ENCODE measurements around the gene STARD13.

Gene STARD13

DNA sequence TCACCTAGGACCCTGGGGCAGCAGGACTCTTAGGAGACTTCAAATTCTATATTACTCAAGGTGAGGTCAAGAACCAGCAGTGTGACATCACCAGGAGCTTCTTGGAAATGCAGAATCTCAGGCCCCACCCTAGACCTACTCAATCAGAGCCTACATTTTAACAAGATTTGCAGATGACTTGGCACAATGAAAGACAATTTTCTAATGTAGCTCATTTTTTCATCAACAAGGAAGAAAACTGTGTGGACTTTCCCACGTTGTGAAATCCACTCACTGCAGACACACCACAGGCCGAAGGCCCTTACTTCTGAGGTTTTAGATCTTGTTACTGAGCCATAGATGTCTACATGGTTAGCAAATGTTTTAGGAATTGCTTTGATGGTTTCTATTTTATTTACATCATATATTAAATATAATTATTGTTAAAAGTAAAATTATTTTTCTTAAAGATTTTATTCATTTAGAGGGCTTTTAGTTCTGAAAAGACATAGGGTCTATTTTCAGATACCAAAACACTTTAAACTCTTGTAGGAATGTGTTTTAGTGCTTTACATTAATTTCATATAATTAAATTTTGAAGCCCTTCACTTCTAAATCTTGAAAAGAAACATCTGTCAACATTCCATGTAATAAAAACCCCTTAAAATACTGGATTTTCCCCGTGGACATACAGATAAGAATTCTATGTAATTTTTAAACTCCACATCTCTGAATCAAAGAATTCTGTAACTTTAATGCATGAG lies 18.5 kb upstream of the STARD13 start:
- DNase-seq: no peak

DNA sequence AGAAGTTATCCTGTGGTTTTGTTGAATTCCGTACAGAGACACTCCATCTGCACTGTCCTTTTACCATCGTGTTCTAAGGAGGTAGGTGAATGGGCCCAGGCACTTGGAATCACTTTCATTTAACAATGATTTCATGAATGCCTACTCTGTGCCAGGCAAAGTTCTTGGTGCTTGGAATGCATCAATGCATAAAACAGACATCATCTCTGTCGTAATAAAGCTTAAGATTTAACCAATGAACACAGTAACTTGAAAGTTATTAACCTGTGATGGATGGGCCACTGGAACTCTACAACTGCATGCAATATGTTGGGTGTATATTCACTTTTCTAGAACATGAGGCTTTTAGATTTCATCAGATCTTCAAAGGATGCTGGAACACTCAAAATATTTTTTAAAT lies 14.1 kb upstream of the STARD13 start:
- DNase-seq: no peak

DNA sequence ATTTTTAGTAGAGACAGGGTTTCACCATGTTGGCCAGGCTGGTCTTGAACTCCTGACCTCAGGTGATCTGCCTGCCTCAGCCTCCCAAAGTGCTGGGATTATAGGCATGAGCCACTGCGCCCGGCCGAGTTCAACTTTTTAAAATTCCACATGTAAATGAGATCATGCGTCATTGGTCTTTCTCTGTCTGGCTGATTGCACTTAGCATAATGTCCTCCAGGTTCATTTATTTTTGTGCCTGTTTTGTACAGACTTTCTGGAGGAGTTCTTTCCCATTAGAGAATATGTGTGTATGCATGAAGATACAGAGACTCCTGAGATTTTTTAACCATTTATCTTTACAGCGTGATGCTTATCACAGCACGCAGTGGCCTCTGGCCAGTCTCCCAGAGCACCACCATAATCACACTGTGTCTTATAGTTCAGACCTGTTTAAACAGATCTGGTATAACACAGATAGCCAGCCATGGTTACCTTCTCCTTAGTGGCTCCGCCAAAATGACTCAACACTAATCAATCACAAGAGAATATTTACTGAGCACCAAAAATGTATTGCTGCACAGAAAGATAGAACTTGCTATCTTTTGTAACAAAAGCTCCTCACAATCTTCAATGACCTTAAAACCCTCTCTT lies 11.4 kb upstream of the STARD13 start:
- no peak for DNase-seq

DNA sequence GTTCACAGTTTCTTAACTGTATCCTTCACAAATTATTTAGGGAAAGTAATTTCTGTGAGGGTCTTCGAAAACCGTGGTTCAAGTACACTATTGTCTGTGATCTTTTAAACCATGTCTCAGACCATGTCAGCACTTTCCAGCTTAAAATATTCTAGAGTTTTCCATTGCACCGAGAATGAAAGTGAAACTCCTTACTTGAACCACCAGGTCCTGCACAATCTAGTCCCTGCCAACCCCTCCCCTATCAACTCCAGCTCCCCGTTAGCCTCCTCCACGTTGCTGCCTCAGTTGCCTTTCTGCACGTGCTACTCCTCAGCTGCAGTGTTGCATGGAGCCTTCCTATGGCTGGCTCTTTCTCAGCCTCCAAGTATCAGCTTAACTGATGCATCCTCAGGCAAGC lies 7.2 kb upstream of the STARD13 start:
- no peak for DNase-seq

DNA sequence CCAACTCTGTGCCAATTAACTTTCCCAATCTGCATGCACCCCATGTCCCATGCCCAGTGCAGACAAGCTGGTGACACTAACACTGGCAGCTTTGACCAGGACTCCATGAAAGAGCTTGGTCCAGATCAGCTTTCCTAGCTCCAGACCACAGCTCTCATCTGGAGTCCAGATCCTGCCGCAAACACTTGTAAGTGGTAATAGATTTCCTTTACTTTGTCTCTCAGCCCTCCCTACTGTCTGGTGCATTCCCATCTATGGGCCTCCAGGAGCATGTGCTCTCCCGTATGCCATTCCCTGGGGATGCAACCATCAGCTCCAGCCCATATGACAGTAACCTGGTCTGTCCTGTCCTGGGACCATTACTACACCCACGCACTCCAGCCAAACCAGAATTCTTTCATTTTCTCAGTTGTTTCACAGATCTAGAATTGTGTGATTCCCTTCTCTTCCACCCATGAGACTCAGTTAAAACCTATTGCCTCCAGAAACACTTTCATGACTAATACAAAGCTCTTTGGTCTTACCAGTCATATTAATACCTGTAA lies 4.9 kb upstream of the STARD13 start:
- no peak for DNase-seq

DNA sequence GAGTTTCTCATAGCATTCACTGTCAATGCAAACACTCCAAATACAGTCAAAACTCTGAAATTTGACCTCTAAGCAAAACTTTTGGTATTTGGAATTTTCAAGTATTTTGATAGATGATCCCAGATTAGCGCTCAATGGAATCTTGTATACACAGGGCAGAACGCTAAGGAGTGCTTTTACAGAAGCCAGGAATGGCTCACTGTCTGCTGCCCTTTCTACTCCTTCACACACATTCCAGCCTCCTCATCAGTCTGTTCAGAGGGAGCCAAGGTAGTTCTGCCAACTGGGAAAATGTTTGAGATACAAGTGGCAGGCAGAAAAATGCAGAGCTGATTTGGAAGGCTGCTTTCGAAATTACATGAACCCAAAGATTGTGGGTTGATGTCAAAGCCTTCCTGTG lies 4.4 kb upstream of the STARD13 start:
- DNase-seq: no peak

DNA sequence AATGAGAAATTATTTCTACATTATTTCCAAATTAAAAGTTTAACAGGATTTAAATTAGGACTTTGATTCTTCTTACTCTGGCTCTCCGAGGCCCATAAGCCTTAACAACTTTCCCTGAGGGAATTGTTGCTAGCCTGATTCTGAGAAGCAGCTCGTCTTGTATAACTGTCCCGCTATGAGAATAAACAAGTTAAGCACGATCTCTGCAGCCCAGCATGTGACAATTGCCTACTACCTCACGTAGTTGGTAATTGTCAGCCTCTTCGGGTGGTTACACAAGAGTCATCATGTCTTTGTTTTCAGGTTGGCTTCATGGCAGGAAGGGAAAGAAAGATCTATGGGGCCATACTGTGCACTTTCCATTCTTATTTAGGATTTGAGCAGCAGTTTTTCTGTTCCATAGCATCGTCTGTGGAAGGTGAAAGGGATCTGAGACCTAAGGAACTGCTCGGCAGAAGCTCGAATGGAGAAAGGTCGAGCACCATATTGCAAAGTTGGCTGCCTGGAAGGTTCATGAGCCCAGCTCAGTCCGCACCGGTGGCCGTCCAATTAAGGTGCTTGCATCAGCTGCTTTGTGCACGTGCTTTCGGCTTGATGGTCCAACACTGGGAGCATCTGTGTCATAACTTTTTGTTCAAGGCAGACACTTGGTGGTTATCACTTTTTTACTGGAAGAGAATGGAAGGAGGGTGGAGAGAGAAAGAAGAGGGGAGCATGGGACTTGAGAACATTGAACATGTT lies 1.8 kb upstream of the STARD13 start:
- no peak for DNase-seq

DNA sequence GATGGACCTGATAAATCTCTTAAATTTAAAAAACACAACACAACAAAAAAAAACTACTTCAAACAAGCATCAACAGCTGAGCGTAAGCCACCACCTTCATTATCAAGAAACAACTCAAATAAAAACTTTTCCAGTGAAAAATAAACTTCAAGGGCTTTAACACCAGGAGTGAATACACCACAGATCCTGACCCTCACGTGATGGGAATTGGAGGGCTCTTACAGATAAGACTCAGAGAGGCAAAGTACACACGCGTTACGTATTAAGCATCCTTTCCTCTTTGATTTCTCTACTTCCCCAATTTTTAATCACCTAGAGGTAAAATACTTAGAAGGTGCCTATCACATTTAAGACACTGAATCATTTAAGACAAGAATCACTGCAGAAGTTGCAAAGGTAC lies 573 bp upstream of the STARD13 start:
- DNase-seq: no peak

DNA sequence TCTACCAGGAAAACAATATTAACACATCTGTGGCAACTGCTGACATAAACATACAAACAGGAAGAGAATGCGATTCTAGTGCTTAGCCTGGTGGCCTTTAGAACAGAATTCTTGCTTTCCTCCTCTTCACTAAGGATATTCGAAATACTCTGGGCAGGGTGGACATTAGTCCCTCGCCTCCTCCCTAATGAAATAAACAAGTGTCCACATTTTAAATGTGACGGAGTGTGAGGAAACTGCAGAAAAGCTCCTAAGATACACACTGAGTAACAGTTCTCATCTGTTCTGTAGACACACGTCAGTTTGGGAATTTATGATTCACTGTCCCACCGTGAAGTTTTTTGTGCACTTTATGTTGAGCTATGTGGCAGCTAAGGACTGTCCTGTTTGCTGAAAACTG lies 639 bp downstream of the STARD13 start:
- DNase-seq: no peak

DNA sequence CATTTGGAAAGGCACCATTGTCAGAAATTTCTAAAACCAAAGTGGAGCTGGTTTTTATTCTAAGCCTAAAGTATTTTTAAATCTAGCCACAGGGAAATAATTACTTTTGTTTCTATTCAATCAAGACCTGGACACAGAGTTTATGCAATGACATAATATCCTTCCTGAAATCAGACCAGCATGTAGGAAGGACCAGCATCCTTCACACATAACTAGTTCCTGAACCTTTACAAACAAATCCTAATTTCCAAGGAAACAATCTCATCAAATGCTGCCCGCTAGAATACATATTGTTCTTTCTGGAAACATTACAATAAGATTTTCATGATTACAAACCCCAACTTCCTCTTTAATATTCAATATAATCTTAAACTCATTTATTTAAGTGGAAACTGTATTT lies 1.5 kb downstream of the STARD13 start:
- DNase-seq: no peak

DNA sequence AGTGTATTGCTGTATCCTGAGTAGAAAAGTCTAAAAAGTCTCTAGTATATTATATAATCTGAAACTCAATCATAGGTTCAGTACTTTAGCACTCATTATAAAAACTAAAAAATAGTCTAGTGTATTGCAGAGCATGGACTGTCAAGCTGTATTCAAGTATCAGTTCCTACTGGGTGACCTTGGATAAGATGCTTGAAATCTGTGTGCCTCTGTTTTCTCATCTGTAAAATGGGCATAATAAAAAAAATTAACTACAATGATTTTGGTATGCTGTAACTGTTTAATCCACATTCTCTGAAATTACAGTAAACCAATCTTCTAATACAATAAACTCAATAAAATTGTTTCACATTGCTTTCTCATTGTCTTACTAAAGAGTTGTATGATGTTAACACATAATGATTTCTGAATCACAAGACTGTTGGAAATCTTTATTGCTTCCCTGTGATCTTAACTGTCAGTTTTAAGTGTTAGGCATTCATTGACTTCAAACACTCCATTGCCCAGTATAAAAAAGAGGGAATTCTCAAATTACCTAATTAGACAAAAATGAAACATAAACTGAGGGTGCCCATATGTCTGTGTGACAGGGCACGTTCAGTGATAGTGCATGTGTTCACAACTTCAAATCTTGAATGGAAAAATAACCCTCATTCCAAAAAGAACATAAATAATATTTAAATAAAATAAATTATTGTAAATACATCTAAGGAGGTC lies 2.2 kb downstream of the STARD13 start:
- DNase-seq: no peak

DNA sequence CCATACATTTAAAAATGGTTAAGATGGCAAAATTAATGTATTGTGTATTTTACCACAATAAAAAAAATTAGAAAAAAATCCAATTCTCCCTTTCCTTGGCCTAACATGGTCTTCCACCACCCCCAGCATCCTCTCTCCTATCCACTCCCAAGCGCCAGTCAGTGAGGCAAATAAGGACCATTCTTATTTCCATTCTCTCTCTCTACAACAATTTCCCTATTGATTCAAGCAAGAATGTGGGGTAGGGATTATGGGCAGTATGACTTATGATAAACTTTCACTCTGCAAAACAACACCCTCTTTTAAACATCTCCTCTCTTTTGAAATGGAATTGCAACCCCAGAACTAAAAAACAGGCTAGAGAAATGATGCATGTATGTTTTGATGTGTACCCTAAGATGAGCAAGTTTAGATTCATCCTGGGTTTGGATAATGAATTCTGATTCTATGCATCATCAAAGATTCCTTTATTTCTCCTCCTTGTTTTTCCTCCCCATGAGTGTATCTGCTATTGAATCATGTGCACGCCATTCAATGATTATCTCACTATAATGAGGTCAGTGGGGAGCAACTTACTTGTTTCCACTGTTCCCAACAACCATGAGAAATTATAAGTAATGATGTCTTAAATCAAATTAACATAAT lies 3.5 kb downstream of the STARD13 start:
- no peak for DNase-seq

DNA sequence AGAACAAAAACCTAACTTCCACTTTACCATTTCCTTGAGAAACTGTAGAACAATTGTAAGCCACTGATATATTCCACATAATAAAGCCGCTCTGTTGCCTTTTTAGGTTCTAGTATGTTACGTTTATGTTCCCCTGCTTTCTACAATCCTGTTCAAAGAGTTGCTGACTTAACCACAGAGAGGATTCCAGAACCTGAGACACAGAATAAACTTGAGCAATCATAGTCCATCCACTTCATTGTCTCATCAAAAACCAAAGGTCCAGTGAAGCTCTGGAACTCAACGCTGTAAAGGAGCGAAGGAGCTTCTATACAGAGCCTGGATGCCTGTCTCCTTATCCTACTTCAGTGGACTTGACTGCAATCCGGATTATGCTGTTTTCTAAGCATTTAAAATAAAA lies 4.6 kb downstream of the STARD13 start:
- no peak for DNase-seq

DNA sequence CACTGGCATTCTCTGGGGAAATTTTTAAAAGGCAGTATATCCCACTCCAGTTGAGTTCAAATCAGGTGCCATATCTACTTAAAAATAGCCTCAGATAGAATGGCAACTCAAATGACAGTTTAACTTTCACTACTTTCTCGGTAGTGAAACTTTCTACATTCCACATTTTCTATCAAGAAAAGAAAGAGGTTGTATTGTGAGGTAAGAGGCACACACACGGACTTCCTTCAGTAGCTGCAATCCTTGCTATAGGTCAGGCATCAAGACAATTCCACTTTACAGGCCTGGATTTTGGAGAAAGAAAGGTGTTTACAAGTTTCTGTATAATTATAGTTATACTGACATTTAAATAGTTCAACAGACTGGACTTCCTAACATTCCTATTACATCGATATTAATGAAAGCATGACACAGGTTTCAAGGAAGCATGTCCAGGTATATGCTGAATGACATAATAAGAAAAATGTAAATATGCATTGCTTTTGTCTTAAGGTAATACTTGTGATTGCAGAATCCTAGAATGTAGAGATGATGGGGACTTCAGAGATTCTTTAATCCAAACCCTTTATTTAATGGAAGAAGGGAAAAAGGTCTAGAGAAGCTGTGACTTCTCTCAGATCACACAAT lies 5.2 kb downstream of the STARD13 start:
- DNase-seq: no peak

DNA sequence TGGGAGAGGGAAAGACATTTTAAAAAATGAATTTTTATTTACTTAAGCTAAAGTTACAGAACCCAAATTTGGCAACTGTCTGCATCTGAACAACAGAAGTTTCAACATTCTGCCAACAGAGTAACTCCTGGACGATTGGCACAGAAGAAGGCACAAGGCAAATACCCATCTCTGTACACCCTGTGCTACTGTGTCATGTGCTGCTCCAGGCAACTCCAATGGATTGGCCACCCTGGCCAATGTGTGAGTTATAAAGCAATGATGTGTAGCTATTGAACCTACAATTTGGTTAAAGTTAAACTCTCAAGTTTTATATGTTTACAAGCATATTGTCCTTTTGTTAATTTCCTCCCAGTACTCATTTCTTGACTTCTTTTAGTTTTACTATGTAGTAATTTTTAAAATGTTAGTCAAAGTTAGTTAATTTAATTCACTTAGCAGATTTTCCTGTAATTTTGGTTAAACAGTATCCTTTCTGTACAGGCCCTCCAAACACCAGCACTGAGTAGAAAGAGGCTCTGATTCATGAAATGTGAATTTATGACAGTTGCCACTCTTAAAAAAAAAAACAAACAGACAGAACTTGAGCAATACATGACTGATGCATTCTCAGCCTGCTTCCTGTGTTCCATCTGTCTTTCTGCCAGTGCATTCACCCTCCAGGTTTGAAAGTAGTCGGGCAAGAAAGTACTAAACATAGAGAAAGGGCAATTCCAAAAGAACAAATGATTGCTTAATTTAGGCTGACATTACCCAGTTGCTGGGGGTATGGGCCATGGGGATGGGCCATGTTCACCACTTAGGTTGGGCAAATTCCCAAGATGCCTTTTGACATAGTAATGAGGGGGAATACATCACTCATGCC lies 5.9 kb downstream of the STARD13 start:
- no peak for DNase-seq

DNA sequence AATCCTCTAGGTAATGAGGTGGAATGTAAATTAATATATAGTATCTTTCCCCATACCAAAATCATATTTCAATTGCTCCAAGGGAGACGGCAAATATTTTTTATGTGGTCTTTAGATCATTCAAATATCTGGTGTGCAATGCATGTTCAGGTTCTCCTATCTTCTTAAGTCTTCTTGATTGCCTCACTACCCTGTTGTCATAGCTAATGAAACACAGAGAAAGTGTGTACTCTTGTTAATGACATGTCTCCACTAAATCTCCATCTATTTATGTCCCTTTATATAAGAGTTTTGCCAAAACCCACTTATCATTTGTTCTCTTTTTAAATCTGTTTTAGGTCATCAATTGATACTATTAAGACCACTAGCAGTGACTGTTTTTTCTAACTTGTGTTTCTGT lies 6.6 kb downstream of the STARD13 start:
- no peak for DNase-seq

DNA sequence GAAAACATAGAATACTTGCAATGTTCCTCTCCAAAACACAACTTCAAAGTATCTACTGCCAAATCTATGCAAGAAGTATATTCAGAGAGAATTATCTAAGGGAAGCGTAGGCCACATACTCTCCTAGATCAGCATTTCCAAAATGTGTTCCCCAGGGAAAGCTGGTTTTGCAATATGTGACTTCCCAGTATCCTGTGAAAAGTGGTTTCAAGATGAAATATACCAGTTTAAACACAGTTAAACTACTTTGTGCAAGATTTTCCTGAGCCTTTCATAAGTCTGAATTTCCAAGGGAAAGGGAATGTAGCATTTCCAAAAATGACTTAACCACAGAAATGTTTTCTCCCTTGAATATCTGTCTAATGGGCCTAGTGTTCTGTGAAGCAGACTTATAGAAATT lies 7.6 kb downstream of the STARD13 start:
- DNase-seq: no peak

DNA sequence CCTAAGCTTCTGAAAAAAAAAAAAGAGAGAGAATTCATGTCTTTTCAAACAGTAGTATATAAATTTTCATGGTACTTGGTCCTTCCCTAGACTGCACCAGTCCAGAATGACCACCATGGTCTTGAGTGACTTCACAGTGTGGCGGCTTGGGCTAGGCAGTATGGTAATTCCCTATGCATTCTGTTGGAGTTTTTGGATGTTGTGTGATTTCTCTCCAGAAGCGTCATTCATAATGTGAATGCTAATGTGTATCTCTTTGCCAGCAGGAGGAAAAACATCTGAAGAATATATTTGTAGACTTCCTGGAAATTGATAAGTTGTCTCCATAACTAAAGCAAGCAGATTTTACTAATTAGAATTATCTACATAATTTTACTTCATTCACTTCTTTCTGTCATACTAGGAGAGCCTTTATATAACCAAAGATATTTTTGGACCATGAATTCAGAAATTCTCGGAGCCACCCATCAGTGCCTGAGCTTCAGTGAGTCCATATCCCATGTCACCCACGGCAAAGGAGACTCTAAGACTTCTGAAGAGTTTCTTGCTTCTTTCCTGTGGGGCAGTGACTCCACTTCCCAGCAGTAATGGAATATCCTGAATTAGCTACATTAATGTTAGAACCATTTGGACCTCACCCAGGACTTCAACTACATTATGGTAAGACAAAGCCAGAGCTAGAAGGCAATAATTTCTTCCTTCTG lies 8.4 kb downstream of the STARD13 start:
- DNase-seq: no peak

DNA sequence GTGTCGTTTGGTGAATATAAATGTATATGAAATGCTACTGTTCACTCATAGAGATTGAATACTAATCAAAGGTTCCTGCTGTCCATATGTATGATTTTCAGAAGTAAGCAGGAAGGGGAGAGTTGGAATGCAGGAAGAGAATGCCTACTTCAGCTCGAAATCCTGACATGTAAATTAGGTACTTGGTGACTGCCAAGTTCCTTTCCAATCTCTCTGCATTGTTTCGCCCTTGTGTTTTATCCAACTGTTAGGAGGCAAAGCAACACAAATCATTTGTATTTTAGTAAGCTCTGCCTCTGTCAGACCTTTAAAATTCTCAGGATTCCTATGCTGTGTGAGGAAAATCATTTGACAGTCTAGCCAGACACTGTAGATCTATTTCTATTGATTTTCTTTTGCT lies 9.0 kb downstream of the STARD13 start:
- no peak for DNase-seq

DNA sequence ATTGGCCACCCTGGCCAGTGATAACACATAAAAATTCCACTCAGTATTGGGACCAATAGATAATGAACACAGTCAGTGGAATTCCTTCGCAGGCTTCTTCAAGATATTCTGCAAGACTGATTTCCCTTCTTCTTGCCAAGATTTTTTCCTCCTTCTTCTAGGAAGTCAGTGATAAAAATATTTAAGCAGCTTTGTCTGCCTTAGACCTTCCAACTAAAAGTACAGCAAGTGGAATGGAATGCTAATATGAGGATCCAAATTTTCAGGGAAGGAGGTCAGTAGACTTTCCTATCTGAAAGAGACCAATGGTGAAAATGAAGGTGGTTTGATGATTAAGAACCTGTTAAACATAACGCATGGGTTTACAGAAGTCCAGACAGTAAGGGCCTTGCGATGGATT lies 9.6 kb downstream of the STARD13 start:
- no peak for DNase-seq

DNA sequence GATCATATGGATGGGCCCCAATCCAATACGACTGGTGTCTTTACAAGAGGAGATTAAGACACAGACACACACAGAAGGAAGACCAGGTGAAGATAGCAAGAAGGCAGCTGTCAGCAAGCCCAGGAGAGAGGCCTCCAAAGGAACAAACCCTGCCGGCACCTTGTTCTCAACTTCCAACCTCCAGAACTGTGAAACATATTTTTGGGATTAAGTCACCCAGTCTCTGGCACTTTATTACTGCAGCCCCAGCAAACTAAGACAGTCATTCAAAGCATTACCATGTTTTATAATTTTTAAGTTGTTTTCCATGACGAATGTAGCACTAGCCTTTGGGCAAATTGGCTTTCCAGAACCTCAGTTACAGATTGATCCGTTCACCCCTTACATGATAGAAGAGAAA lies 11.3 kb downstream of the STARD13 start:
- DNase-seq: no peak

All from activated CD4-positive, alpha-beta T cell treated with anti-CD3 and anti-CD28 coated beads, Interleukin-10, Interleukin-2, amounts not matched to agents 100 ng/mL and 50 ng/mL, durations not matched to agents 16 hours and 8 hours (primary cell).